Stomach (tissue), 9 donors: ENCODE results near the gene NAP1L4. TPM values are rescaled to one million over a fixed set of nuclear protein-coding genes. Genes with fewer than 3 reads are reported as not detected.

ENCODE experiments used
- DNase-seq, 2 donors: peaks; one replicate each; pipeline versions ENCODE4 v3.0.0 to v3.0.0-alpha.2; 2013 to 2019
- H3K27ac ChIP-seq, 5 donors: fragments of 200-600 bp in 4 of 5; sonication (generic) in 4 of 5; one replicate each; pipeline ENCODE4 v1.5.1; 2013 to 2019; ENCODE audit warnings: mild to moderate bottlenecking in 1 of 5, moderate library complexity in 1 of 5
- H3K27me3 ChIP-seq, 3 donors: fragments of 200-600 bp; sonication (generic); one replicate each; pipeline ENCODE4 v1.5.1; 2017 to 2019; ENCODE audit warnings: mixed run types in 1 of 3
- H3K36me3 ChIP-seq, 4 donors: fragments of 200-600 bp; sonication (generic); 1 replicate in 3 of 4; 2 replicates in 1 of 4; pipeline ENCODE4 v1.5.1; 2016 to 2019
- H3K4me1 ChIP-seq, 4 donors: fragments of 200-600 bp; sonication (generic); one replicate each; pipeline ENCODE4 v1.5.1; 2016 to 2019
- H3K4me3 ChIP-seq, 4 donors: fragments of 200-600 bp; sonication (generic) in 3 of 4; one replicate each; pipeline ENCODE4 v1.5.1; 2016 to 2019; ENCODE audit warnings: mild to moderate bottlenecking in 1 of 4
- H3K9me3 ChIP-seq, 4 donors: fragments of 200-600 bp; sonication (generic); one replicate each; pipeline ENCODE4 v1.5.1; 2016 to 2019
- EP300 ChIP-seq: sonication (generic); formaldehyde crosslinking; IDR thresholded peaks from one replicate; pipeline ENCODE4 v1.6.1; 2017; ENCODE audit warnings: antibody characterized with exemption
- POLR2A ChIP-seq, 4 donors: fragments of 450-650 bp; IDR thresholded peaks; one replicate each; pipeline ENCODE4 v1.6.1; 2016; ENCODE audit warnings: antibody characterized with exemption in 4 of 4, control low read depth in 2 of 4, mild to moderate bottlenecking in 1 of 4, moderate library complexity in 1 of 4
- POLR2AphosphoS5 ChIP-seq, 3 donors: sonication (generic); formaldehyde crosslinking; IDR thresholded peaks; one replicate each; pipeline ENCODE4 v1.6.1; 2016; ENCODE audit warnings: antibody characterized with exemption in 3 of 3
- WGBS, 5 donors: extraction: QIAGEN DNeasy Blood & Tissue Kit in 3 of 5; methylation state at CpG; one replicate each; pipeline versions ENCODE4 v1.1.5 to v1.1.7; 2013 to 2018; 5-methylcytosine and 5-hydroxymethylcytosine counted together
- intact Hi-C: fragments of 100-400 bp; cut with DNase I; formaldehyde crosslinking; loops from one replicate; pipeline ENCODE4 v1.15.1; 2023; ENCODE audit warnings: low total_unique reads
- polyA plus RNA-seq, 3 donors: library from polyadenylated mRNA; stranded (reverse); fragments of 200-250 nt; gene quantifications; one replicate each; pipeline ENCODE4 v1.2.3, GENCODE V29; 2013
- total RNA-seq, 5 donors: library from RNA; depleted of rRNA; stranded (reverse); fragments of >200 nt; gene quantifications; one replicate each; pipeline versions ENCODE4 v1.1.0 to v1.2.3, GENCODE V29; 2014 to 2016
- TF ChIP-seq, protein P1 (sequence below), 7 experiments: fragments of 450-650 bp in 4 of 7; fragments of 200-600 bp in 3 of 7; sonication (generic) in 3 of 7; IDR thresholded peaks; one replicate each; pipeline ENCODE4 v1.5.1; 2016 to 2019; ENCODE audit warnings: antibody characterized with exemption in 7 of 7, control low read depth in 2 of 7, mild to moderate bottlenecking in 1 of 7
- donor health status: healthy with polysubstance abuse.
- donor health status: Bipolar disorder and iron deficiency.
- donor health status: healthy.

NAP1L4 gene
- total and polyA plus RNA-seq, 8 donors = 61.3 to 438 (median 121) TPM

- Histone ChIP-seq H3K36me3 (no peaks in the 10 kb centered on the region), H3K4me1 (peaks cover 0 to 10% (median 8%) of the 10 kb centered on the region in 4 donors), H3K27ac (no peak overlapping the region), H3K9me3 (no peaks in the 10 kb centered on the region), H3K4me3 (no peak overlapping the region), H3K27me3 (no peaks in the 10 kb centered on the region)
- DNase-seq = no peak
- TF ChIP-seq POLR2AphosphoS5 (IDR thresholded peaks at IDR 0.05) (no peak), EP300 (no peak), POLR2A (IDR thresholded peaks at IDR 0.05) (no peak)
- TF ChIP-seq, protein P1, sequence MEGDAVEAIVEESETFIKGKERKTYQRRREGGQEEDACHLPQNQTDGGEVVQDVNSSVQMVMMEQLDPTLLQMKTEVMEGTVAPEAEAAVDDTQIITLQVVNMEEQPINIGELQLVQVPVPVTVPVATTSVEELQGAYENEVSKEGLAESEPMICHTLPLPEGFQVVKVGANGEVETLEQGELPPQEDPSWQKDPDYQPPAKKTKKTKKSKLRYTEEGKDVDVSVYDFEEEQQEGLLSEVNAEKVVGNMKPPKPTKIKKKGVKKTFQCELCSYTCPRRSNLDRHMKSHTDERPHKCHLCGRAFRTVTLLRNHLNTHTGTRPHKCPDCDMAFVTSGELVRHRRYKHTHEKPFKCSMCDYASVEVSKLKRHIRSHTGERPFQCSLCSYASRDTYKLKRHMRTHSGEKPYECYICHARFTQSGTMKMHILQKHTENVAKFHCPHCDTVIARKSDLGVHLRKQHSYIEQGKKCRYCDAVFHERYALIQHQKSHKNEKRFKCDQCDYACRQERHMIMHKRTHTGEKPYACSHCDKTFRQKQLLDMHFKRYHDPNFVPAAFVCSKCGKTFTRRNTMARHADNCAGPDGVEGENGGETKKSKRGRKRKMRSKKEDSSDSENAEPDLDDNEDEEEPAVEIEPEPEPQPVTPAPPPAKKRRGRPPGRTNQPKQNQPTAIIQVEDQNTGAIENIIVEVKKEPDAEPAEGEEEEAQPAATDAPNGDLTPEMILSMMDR (IDR thresholded peaks at IDR 0.05) = no peak
- 82 to 92% (median 92%) methylated on average over 7 to 13 of the region's 13 CpGs for WGBS, 5 donors
- intact Hi-C loops = no loop called here
Observed at GRCh38 chr11:2919837-2920236, 72.3 kb downstream of the NAP1L4 start.

GRCh38 chr11:2919188-2919587, 72.9 kb downstream of the NAP1L4 start:
- intact Hi-C loops = no loop called here
- Histone ChIP-seq H3K4me3 (no peak overlapping the region), H3K9me3 (no peaks in the 10 kb centered on the region), H3K4me1 (peaks cover under 1 to 12% (median 7%) of the 10 kb centered on the region in 4 donors), H3K27me3 (no peaks in the 10 kb centered on the region), H3K27ac (no peak overlapping the region), H3K36me3 (no peaks in the 10 kb centered on the region)
- 90 to 95% (median 93%) methylated on average over 6 to 9 of the region's 9 CpGs for whole genome bisulfite sequencing, 5 donors
- TF ChIP-seq, protein P1 (IDR thresholded peaks at IDR 0.05) = no peak
- TF ChIP-seq POLR2A (IDR thresholded peaks at IDR 0.05) (no peak), POLR2AphosphoS5 (IDR thresholded peaks at IDR 0.05) (no peak), EP300 (no peak)
- DNase-seq = no peak

- H3K4me1 ChIP-seq = peaks cover 13 to 20% (median 16%) of the 10 kb centered on the region in 4 donors
- H3K27me3 ChIP-seq = no peaks in the 10 kb centered on the region
- no peaks in the 10 kb centered on the region for H3K9me3 ChIP-seq
- no peak overlapping the region for H3K4me3 ChIP-seq
- H3K27ac ChIP-seq = no peak overlapping the region
- no peak for TF ChIP-seq POLR2AphosphoS5 (IDR thresholded peaks at IDR 0.05)
- no peak for TF ChIP-seq EP300
- TF ChIP-seq POLR2A (IDR thresholded peaks at IDR 0.05) = no peak
- TF ChIP-seq, protein P1 (IDR thresholded peaks at IDR 0.05) = no peak
- DNase-seq = no peak
- WGBS, 5 donors = 80 to 94% (median 88%) methylated on average over 16 to 25 of the region's 25 CpGs
- H3K36me3 ChIP-seq = no peaks in the 10 kb centered on the region
- intact Hi-C loops = no loop called here
Observed at GRCh38 chr11:2917842-2918490, 74.2 kb downstream of the NAP1L4 start.

DNA sequence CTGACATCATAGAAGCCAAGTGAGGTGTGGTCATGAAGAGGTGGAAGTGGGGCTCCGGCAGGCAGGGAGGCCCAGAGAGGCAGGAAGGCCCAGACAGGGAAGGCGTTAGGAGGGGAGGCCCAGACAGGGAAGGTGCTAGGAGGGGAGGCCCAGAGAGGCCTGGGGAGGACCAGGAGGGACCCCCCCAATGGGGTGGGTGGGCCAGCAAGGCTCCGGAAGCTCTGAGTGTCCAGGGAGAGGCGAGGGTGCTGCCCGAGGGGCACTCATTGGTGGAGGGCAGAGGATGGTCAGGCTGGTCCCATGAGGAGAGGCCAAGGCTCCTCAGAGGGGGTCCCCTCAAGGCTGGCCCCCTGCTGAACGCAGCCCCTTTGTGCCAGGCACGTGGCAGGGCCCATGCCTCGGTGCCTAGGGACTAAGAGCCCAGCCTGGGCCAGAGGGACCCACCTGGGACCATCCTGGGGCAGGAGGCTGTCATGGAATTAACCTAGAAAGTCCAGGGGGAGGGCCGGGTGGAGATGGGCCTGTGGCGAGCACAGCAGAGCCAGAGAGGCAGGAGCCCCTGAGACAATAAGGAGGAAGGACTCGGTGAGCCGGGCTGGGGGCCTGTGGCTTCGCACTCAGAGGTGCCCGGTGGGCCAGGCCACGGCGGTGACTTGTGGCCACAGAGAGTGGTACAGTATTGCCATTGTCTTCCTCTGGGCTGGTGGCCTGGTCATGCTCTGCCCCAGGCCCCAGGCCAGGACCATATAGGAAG, 75.1 kb downstream of the NAP1L4 start:
- Histone ChIP-seq H3K4me3 (no peak overlapping the region), H3K27ac (no peak overlapping the region), H3K9me3 (no peaks in the 10 kb centered on the region), H3K4me1 (peaks cover 20 to 29% (median 25%) of the 10 kb centered on the region in 4 donors), H3K36me3 (no peaks in the 10 kb centered on the region), H3K27me3 (no peaks in the 10 kb centered on the region)
- WGBS, 5 donors = 87 to 96% (median 94%) methylated on average over 12 to 16 of the region's 16 CpGs
- no peak for TF ChIP-seq EP300
- TF ChIP-seq, protein P1 (IDR thresholded peaks at IDR 0.05) = no peak
- no peak for TF ChIP-seq POLR2AphosphoS5 (IDR thresholded peaks at IDR 0.05)
- DNase-seq = no peak
- intact Hi-C loops = no loop called here
